Measurements from ENCODE around the gene BCL2.

- TF ChIP-seq POLR2A (IDR thresholded peaks at IDR 0.05) (no peak), POLR2AphosphoS5 (IDR thresholded peaks at IDR 0.05) (no peak)
- TF ChIP-seq, protein P1, sequence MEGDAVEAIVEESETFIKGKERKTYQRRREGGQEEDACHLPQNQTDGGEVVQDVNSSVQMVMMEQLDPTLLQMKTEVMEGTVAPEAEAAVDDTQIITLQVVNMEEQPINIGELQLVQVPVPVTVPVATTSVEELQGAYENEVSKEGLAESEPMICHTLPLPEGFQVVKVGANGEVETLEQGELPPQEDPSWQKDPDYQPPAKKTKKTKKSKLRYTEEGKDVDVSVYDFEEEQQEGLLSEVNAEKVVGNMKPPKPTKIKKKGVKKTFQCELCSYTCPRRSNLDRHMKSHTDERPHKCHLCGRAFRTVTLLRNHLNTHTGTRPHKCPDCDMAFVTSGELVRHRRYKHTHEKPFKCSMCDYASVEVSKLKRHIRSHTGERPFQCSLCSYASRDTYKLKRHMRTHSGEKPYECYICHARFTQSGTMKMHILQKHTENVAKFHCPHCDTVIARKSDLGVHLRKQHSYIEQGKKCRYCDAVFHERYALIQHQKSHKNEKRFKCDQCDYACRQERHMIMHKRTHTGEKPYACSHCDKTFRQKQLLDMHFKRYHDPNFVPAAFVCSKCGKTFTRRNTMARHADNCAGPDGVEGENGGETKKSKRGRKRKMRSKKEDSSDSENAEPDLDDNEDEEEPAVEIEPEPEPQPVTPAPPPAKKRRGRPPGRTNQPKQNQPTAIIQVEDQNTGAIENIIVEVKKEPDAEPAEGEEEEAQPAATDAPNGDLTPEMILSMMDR (IDR thresholded peaks at IDR 0.05) = no peak
Measured at GRCh38 chr18:63126134-63127069, 193.2 kb downstream of the BCL2 start.

Measured in prostate gland (tissue), 2 donors.